Neural cell (in vitro differentiated cells): ENCODE results near the gene RBM20. TPM values are rescaled to one million over a fixed set of nuclear protein-coding genes. Genes with fewer than 3 reads are reported as not detected.

Source experiments
- H2AFZ ChIP-seq: fragments of 200-600, 300-800 bp; sonication (generic), shearing (Covaris generic); 2 replicates; pipeline ENCODE4 v1.6.0; 2014; ENCODE audit warnings: low read depth, mild to moderate bottlenecking, antibody characterized with exemption, low read length, moderate library complexity
- H3F3A ChIP-seq: fragments of 200-600 bp; shearing (Covaris generic); 2 replicates; pipeline ENCODE4 v1.6.1; 2016; ENCODE audit warnings: mild to moderate bottlenecking, moderate library complexity, mixed read lengths, antibody characterized with exemption, low read length; ENCODE audit not compliant: insufficient read depth, poor library complexity, severe bottlenecking
- H3K27ac ChIP-seq: fragments of 200-600, 300-800 bp; sonication (generic), shearing (Covaris generic); 2 replicates; pipeline ENCODE4 v1.5.1; 2014; ENCODE audit warnings: mild to moderate bottlenecking, low read length, moderate library complexity
- H3K27me3 ChIP-seq: fragments of 300-800, 200-600 bp; sonication (generic), shearing (Covaris generic); 2 replicates; pipeline ENCODE4 v1.6.0; 2014; ENCODE audit warnings: mild to moderate bottlenecking, low read depth, low read length, moderate library complexity; ENCODE audit not compliant: insufficient read depth
- H3K36me3 ChIP-seq: fragments of 300-800, 200-600 bp; sonication (generic), shearing (Covaris generic); 2 replicates; pipeline ENCODE4 v1.5.1; 2014; ENCODE audit warnings: mild to moderate bottlenecking, antibody characterized with exemption, low read length, moderate library complexity; ENCODE audit not compliant: insufficient read depth
- H3K4me2 ChIP-seq: fragments of 300-800, 200-600 bp; sonication (generic), shearing (Covaris generic); 2 replicates; pipeline ENCODE4 v1.6.0; 2014; ENCODE audit warnings: mild to moderate bottlenecking, low read length
- H3K4me3 ChIP-seq: fragments of 300-800, 200-600 bp; sonication (generic), shearing (Covaris generic); 2 replicates; pipeline ENCODE4 v1.5.1; 2014; ENCODE audit warnings: mild to moderate bottlenecking, low read length, moderate library complexity
- H3K79me2 ChIP-seq: fragments of 200-600 bp; shearing (Covaris generic); replicated peaks from 2 replicates; pipeline ENCODE4 v1.6.0; 2014; ENCODE audit warnings: mild to moderate bottlenecking, low read length, moderate library complexity; ENCODE audit not compliant: insufficient read depth
- H3K9ac ChIP-seq: fragments of 300-800, 200-600 bp; sonication (generic), shearing (Covaris generic); 2 replicates; pipeline ENCODE4 v1.6.1; 2016; ENCODE audit warnings: mild to moderate bottlenecking, low read length, mixed read lengths
- H3K9me2 ChIP-seq: fragments of 200-600 bp; shearing (Covaris generic); 2 replicates; pipeline ENCODE4 v1.6.1; 2016; ENCODE audit warnings: mild to moderate bottlenecking, low read length, mixed read lengths; ENCODE audit not compliant: insufficient read depth
- H3K9me3 ChIP-seq: fragments of 200-600, 300-800 bp; sonication (generic), shearing (Covaris generic); 2 replicates; pipeline ENCODE4 v1.6.1; 2016; ENCODE audit warnings: mild to moderate bottlenecking, mixed run types, low read length, moderate library complexity, mixed read lengths
- H4K20me1 ChIP-seq: fragments of 200-600 bp; shearing (Covaris generic); 2 replicates; pipeline ENCODE4 v1.6.1; 2016; ENCODE audit warnings: mild to moderate bottlenecking, mixed run types; ENCODE audit not compliant: insufficient read depth
- CTCF ChIP-seq: fragments of 450-650 bp; IDR thresholded peaks from 2 replicates; pipeline ENCODE4 v1.5.1; 2014; ENCODE audit warnings: antibody characterized with exemption, mild to moderate bottlenecking, moderate library complexity; ENCODE audit not compliant: poor library complexity, severe bottlenecking
- EP300 ChIP-seq: fragments of 450-650 bp; conservative IDR thresholded peaks from 2 replicates; pipeline ENCODE4 v1.6.1; 2014; ENCODE audit warnings: antibody characterized with exemption, mild to moderate bottlenecking, moderate library complexity; ENCODE audit not compliant: poor library complexity, severe bottlenecking
- EZH2 ChIP-seq: fragments of 200-600, 300-800 bp; shearing (Covaris generic), sonication (generic); IDR thresholded peaks from 2 replicates; pipeline ENCODE4 v1.6.1; 2014; ENCODE audit warnings: antibody characterized with exemption, low read length, borderline replicate concordance, mild to moderate bottlenecking; ENCODE audit not compliant: insufficient read depth, poor library complexity, severe bottlenecking
- MXI1 ChIP-seq: fragments of 450-650 bp; conservative IDR thresholded peaks from 2 replicates; pipeline ENCODE4 v1.6.1; 2014; ENCODE audit warnings: antibody characterized with exemption, mild to moderate bottlenecking; ENCODE audit not compliant: poor library complexity, severe bottlenecking
- POLR2AphosphoS5 ChIP-seq: IDR thresholded peaks from 2 replicates; pipeline ENCODE4 v1.6.1; 2012
- RAD21 ChIP-seq: fragments of 450-650 bp; conservative IDR thresholded peaks from 2 replicates; pipeline ENCODE4 v1.6.1; 2014; ENCODE audit warnings: antibody characterized with exemption, mild to moderate bottlenecking, moderate library complexity
- REST ChIP-seq: IDR thresholded peaks from 2 replicates; pipeline ENCODE4 v1.6.1; 2012; ENCODE audit warnings: borderline replicate concordance
- SMC3 ChIP-seq: fragments of 450-650 bp; conservative IDR thresholded peaks from 2 replicates; pipeline ENCODE4 v1.6.1; 2014; ENCODE audit warnings: antibody characterized with exemption, mild to moderate bottlenecking, moderate library complexity; ENCODE audit not compliant: poor library complexity
- TAF1 ChIP-seq: IDR thresholded peaks from 2 replicates; pipeline ENCODE4 v1.6.1; 2012; ENCODE audit warnings: low read depth
- polyA plus RNA-seq: library from polyadenylated mRNA; depleted of rRNA; stranded (reverse); fragments of >200 nt; gene quantifications from 2 replicates; pipeline ENCODE4 v1.2.3, GENCODE V29; 2014

Gene RBM20
- polyA plus RNA-seq, 1 donor from 2014 or later, result 0.07 TPM

GRCh38 chr10:110850099-110850498, 206.0 kb downstream of the RBM20 start:
- H2AFZ ChIP-seq, result no peak overlapping the region
- no peaks in the 10 kb centered on the region for H3F3A ChIP-seq
- no peaks in the 10 kb centered on the region for H3K27me3 ChIP-seq
- H3K9me2 ChIP-seq, result no peaks in the 10 kb centered on the region
- no peaks in the 10 kb centered on the region for H3K79me2 ChIP-seq
- H3K9me3 ChIP-seq, result no peaks in the 10 kb centered on the region
- H3K9ac ChIP-seq, result no peak overlapping the region
- H3K36me3 ChIP-seq, result no peaks in the 10 kb centered on the region
- TF ChIP-seq RAD21 (no peak), CTCF (no peak), EP300 (no peak), POLR2AphosphoS5 (no peak), SMC3 (no peak), EZH2 (no peak), TAF1 (no peak), MXI1 (no peak), REST (no peak)
- no peak overlapping the region for H3K4me3 ChIP-seq
- no peak overlapping the region for H3K4me2 ChIP-seq
- no peaks in the 10 kb centered on the region for H4K20me1 ChIP-seq
- no peak overlapping the region for H3K27ac ChIP-seq

GRCh38 chr10:110851020-110851612, 207.0 kb downstream of the RBM20 start:
- Histone ChIP-seq H3K9me3 (no peaks in the 10 kb centered on the region), H3K27ac (no peak overlapping the region), H3K4me3 (no peak overlapping the region), H3K79me2 (no peaks in the 10 kb centered on the region), H3K36me3 (no peaks in the 10 kb centered on the region), H3K9ac (no peak overlapping the region), H2AFZ (no peak overlapping the region), H3K27me3 (no peaks in the 10 kb centered on the region), H4K20me1 (no peaks in the 10 kb centered on the region), H3K9me2 (no peaks in the 10 kb centered on the region), H3K4me2 (no peak overlapping the region), H3F3A (no peaks in the 10 kb centered on the region)
- TF ChIP-seq RAD21 (no peak), SMC3 (no peak), POLR2AphosphoS5 (no peak), EZH2 (no peak), REST (no peak), CTCF (no peak), EP300 (no peak), MXI1 (no peak), TAF1 (no peak)
